Loucy (cell line): ENCODE measurements around the gene P2RY8.
"Not testable (repeated sequence)": the region's sequence is repeated elsewhere in the genome, so short reads cannot be mapped to it uniquely, and the experiment has no call there.

Experiments
- CTCF ChIP-seq: fragments of 200-600 bp; sonication (generic); conservative IDR thresholded peaks from 2 replicates; pipeline ENCODE4 v1.5.1; 2014; ENCODE audit warnings: mild to moderate bottlenecking, antibody characterized with exemption, low read length
- EZH2phosphoT487 ChIP-seq: fragments of 200-600 bp; IDR thresholded peaks from 2 replicates; pipeline ENCODE4 v1.6.1; 2018; ENCODE audit warnings: antibody characterized with exemption, mild to moderate bottlenecking, moderate library complexity, borderline replicate concordance

GRCh38 chrX:1448573-1449001 is 88.4 kb downstream of the P2RY8 start:
- not testable (repeated sequence) for TF ChIP-seq CTCF, EZH2phosphoT487
